K562 (cell line): ENCODE data around the gene ADGRL3. TPM values are rescaled to one million over a fixed set of nuclear protein-coding genes. Genes with fewer than 3 reads are reported as not detected.

Experiments
- ATAC-seq: fragments of 200-7000 bp; cut with Tn5 transposase; 3 replicates; pipeline ENCODE4 v1.9.1; 2020; ENCODE audit warnings: moderate library complexity
- BruUV-seq: library from RNA; stranded (reverse); fragments of 400-500 nt; replicated peaks from 2 replicates; lab custom pipeline; 2021; lab: Mats Ljungman, UMichigan
- CTCF ChIA-PET: fragments of 300-600 bp; formaldehyde crosslinking; extraction: SDS; loops from one replicate; lab custom pipeline; 2021; ENCODE audit warnings: low intra/inter-chr PET ratio; lab: Yijun Ruan, JAX
- POLR2A ChIA-PET: fragments of 300-600, 350-650 bp; sonication (Branson Sonifier 250); formaldehyde crosslinking; extraction: SDS; loops from one replicate; lab custom pipeline; 2021; ENCODE audit warnings: antibody characterized with exemption, inconsistent platforms; lab: Yijun Ruan, JAX
- DNase-seq, 4 experiments: peaks; one replicate each; pipeline versions ENCODE4 v3.0.0 to v3.0.0-alpha.2; 2011 to 2018; ENCODE audit warnings: low spot score in 3 of 4, mixed read lengths in 3 of 4; ENCODE audit errors: extremely low read depth in 1 of 4
- FAIRE-seq: peaks from 2 replicates; lab custom pipeline; 2011; peaks lifted over from hg19 to GRCh38; lab: Jason Lieb, UNC
- H2AFZ ChIP-seq: 2 replicates; pipeline ENCODE4 v1.6.0; 2011; ENCODE audit warnings: low read depth, low read length, control low read depth, inconsistent platforms
- H3K27ac ChIP-seq: fragments of 200-600 bp; 3 replicates; pipeline ENCODE4 v1.8.0; 2011; ENCODE audit warnings: low read depth, mild to moderate bottlenecking, control low read depth, inconsistent platforms, low read length, moderate library complexity, mixed read lengths; ENCODE audit errors: extremely low read depth
- H3K27me3 ChIP-seq, 2 experiments: fragments of 300-600 bp in 1 of 2; 2 replicates in 1 of 2; 3 replicates in 1 of 2; pipeline versions ENCODE4 v1.6.0 to v1.8.0; 2011; ENCODE audit warnings: inconsistent platforms in 2 of 2, low read length in 2 of 2, mild to moderate bottlenecking in 1 of 2, mixed read lengths in 1 of 2, moderate library complexity in 1 of 2; ENCODE audit not compliant: control insufficient read depth in 2 of 2, insufficient read depth in 2 of 2
- H3K36me3 ChIP-seq: fragments of 300-600 bp; 3 replicates; pipeline ENCODE4 v1.8.0; 2011; ENCODE audit warnings: mild to moderate bottlenecking, low read length, inconsistent platforms; ENCODE audit not compliant: control insufficient read depth, insufficient read depth
- H3K4me1 ChIP-seq, 2 experiments: fragments of 200-600 bp in 1 of 2; replicated peaks in 1 of 2; 2 replicates in 1 of 2; 3 replicates in 1 of 2; pipeline versions ENCODE4 v1.5.1 to v1.8.0; 2011; ENCODE audit warnings: inconsistent platforms in 2 of 2, low read length in 2 of 2, mild to moderate bottlenecking in 1 of 2, mixed read lengths in 1 of 2, moderate library complexity in 1 of 2; ENCODE audit not compliant: control insufficient read depth in 2 of 2, insufficient read depth in 2 of 2
- H3K4me2 ChIP-seq: 2 replicates; pipeline ENCODE4 v1.6.1; 2011; ENCODE audit warnings: low read length, control low read depth, inconsistent platforms, mixed read lengths; ENCODE audit not compliant: insufficient read depth
- H3K4me3 ChIP-seq: fragments of 200-600 bp; sonication (generic), shearing (Covaris generic); 2 replicates; pipeline ENCODE4 v1.5.1; 2016; ENCODE audit warnings: control low read depth, inconsistent platforms
- H3K79me2 ChIP-seq: fragments of 200-600 bp; 3 replicates; pipeline ENCODE4 v1.8.0; 2011; ENCODE audit warnings: low read length, inconsistent platforms; ENCODE audit not compliant: control insufficient read depth, insufficient read depth
- H3K9ac ChIP-seq, 2 experiments: 2 replicates each; pipeline versions ENCODE4 v1.6.0 to v1.6.1; 2011; ENCODE audit warnings: low read depth in 2 of 2, low read length in 2 of 2, control low read depth in 1 of 2, inconsistent platforms in 1 of 2, mild to moderate bottlenecking in 1 of 2, mixed read lengths in 1 of 2; ENCODE audit not compliant: insufficient read depth in 1 of 2
- H3K9me1 ChIP-seq: one replicate; pipeline ENCODE4 v1.6.0; 2011; ENCODE audit warnings: inconsistent platforms, mild to moderate bottlenecking, low read length, moderate library complexity; ENCODE audit not compliant: control insufficient read depth, insufficient read depth
- H3K9me3 ChIP-seq: replicated peaks from 2 replicates; pipeline ENCODE4 v1.5.1; 2011; ENCODE audit warnings: low read depth, low read length, inconsistent platforms; ENCODE audit not compliant: control insufficient read depth, insufficient read depth
- H4K20me1 ChIP-seq: replicated peaks from 2 replicates; pipeline ENCODE4 v1.6.1; 2011; ENCODE audit warnings: low read length, inconsistent platforms, mixed read lengths; ENCODE audit not compliant: control insufficient read depth, insufficient read depth
- E2F1 ChIP-seq: sonication (generic); formaldehyde crosslinking; IDR thresholded peaks from 2 replicates; pipeline ENCODE4 v1.8.1; 2023; ENCODE audit warnings: mild to moderate bottlenecking, missing genetic modification reagents, moderate library complexity
- ESRRA ChIP-seq: fragments of 450-650 bp; IDR thresholded peaks from 2 replicates; pipeline ENCODE4 v1.6.1; 2014; ENCODE audit warnings: low read depth, mild to moderate bottlenecking, moderate library complexity, borderline replicate concordance
- HBP1 ChIP-seq: fragments of 450-650 bp; formaldehyde crosslinking; IDR thresholded peaks from 2 replicates; pipeline ENCODE4 v1.4.0; 2022; ENCODE audit warnings: missing genetic modification characterization
- HIVEP1 ChIP-seq: fragments of 250-450 bp; sonication (Bioruptor Pico); IDR thresholded peaks from 2 replicates; pipeline ENCODE4 v1.4.0; 2020; ENCODE audit warnings: mild to moderate bottlenecking
- HNRNPK ChIP-seq: fragments of 200-400 bp; formaldehyde crosslinking; IDR thresholded peaks from one replicate; pipeline ENCODE4 v1.6.1; 2018; ENCODE audit warnings: mild to moderate bottlenecking, low read depth, low read length; ENCODE audit not compliant: poor library complexity, severe bottlenecking
- MAFF ChIP-seq: IDR thresholded peaks from 2 replicates; pipeline ENCODE4 v1.6.1; 2012; ENCODE audit warnings: low read length, improper control_type of control experiment
- MBD2 ChIP-seq: sonication (generic); IDR thresholded peaks from 2 replicates; pipeline ENCODE4 v1.6.1; 2016; ENCODE audit warnings: low read depth, borderline replicate concordance
- MITF ChIP-seq: IDR thresholded peaks from 2 replicates; pipeline ENCODE4 v1.6.1; 2014; ENCODE audit warnings: antibody characterized with exemption
- RB1 ChIP-seq: fragments of 450-650 bp; IDR thresholded peaks from 2 replicates; pipeline ENCODE4 v1.6.1; 2017; ENCODE audit warnings: low read depth, mild to moderate bottlenecking
- RCOR1 ChIP-seq, 2 experiments: IDR thresholded peaks; 2 replicates each; pipeline ENCODE4 v1.6.1; 2012; ENCODE audit warnings: low read depth in 2 of 2, low read length in 2 of 2, borderline replicate concordance in 1 of 2, improper control_type of control experiment in 1 of 2
- ZFP30 ChIP-seq: fragments of 250-450 bp; sonication (Bioruptor Pico); IDR thresholded peaks from 2 replicates; pipeline ENCODE4 v1.8.0; 2022; ENCODE audit warnings: moderate library complexity, mild to moderate bottlenecking, inconsistent platforms, borderline replicate concordance
- ZNF584 ChIP-seq: fragments of 200-800 bp; sonication (Bioruptor generic); IDR thresholded peaks from 2 replicates; pipeline ENCODE4 v1.6.1; 2016; ENCODE audit warnings: low read depth, mild to moderate bottlenecking, missing genetic modification characterization, missing compliant biosample characterization
- ZNF696 ChIP-seq: fragments of 250-450 bp; sonication (Bioruptor Pico); conservative IDR thresholded peaks from 2 replicates; pipeline ENCODE4 v1.4.0; 2020; ENCODE audit warnings: mild to moderate bottlenecking, moderate library complexity
- WGBS: fragments of 100-300 bp; shearing (Covaris generic); methylation state at CpG from one replicate; pipeline ENCODE4 v1.1.6; 2016; ENCODE audit warnings: low coverage, mixed read lengths; ENCODE audit not compliant: insufficient coverage; ENCODE audit errors: missing lambda C conversion rate; 5-methylcytosine and 5-hydroxymethylcytosine counted together
- in situ Hi-C: fragments of 300-500 bp; cut with MboI; formaldehyde crosslinking; loops from 4 replicates; pipeline ENCODE4 v1.15.0; 2018; ENCODE audit warnings: inconsistent platforms, mixed read lengths
- intact Hi-C: fragments of 100-400 bp; cut with micrococcal nuclease; formaldehyde crosslinking; loops from 2 replicates; pipeline ENCODE4 v1.14.2; 2022
- polyA plus RNA-seq, 8 experiments: library from polyadenylated mRNA; depleted of rRNA in 4 of 8; stranded (reverse) in 5 of 8; unstranded in 3 of 8; fragments of >200 nt; fragmentation: Nextera tagmentation in 2 of 8; fragmentation: Illumina TruSeq in 1 of 8; extraction: Ambion mirVana in 2 of 8; extraction: Trizol in 1 of 8; gene quantifications; 2 replicates each; pipeline versions ENCODE4 v1.2.1 to v1.2.3, GENCODE V29; 2011 to 2014; ENCODE audit warnings: inconsistent platforms in 1 of 8, missing spikeins in 1 of 8
- total RNA-seq, 7 experiments: library from RNA; depleted of rRNA in 6 of 7; stranded (reverse); fragments of >200 nt in 6 of 7; fragmentation: Illumina TruSeq in 2 of 7; extraction: Trizol in 2 of 7; gene quantifications; 2 replicates each; pipeline versions ENCODE4 v1.2.1 to v1.2.3, GENCODE V29; 2011 to 2021; ENCODE audit warnings: low replicate concordance in 1 of 7
- TF ChIP-seq, protein P1 (sequence below), 2 experiments: fragments of 450-650 bp in 1 of 2; sonication (generic) in 1 of 2; formaldehyde crosslinking in 1 of 2; IDR thresholded peaks in 1 of 2; conservative IDR thresholded peaks in 1 of 2; 2 replicates each; pipeline versions ENCODE4 v1.6.1 to v1.8.1; 2016 to 2023; ENCODE audit warnings: mild to moderate bottlenecking in 2 of 2, moderate library complexity in 2 of 2, inconsistent platforms in 1 of 2, missing genetic modification reagents in 1 of 2
- TF ChIP-seq, protein P2 (sequence below): sonication (generic); formaldehyde crosslinking; IDR thresholded peaks from 2 replicates; pipeline ENCODE4 v1.4.0; 2020; ENCODE audit warnings: mild to moderate bottlenecking, missing genetic modification reagents

ADGRL3 gene
- total and polyA plus RNA-seq, 9 of the 15 experiments (the other 6 are each of a cell fraction or from before 2014, with no cell fraction given) = 0.03 to 0.14 (median 0.04) TPM; not detected in 2

- FAIRE-seq (no peak), DNase-seq (no peak), ATAC-seq (no peak)
- Histone ChIP-seq H3K9me1 (no peaks in the 10 kb centered on the region), H3K27ac (no peak overlapping the region), H3K9me3 (no peaks in the 10 kb centered on the region), H3K9ac (no peak overlapping the region), H4K20me1 (no peaks in the 10 kb centered on the region), H3K4me2 (no peak overlapping the region), H2AFZ (no peak overlapping the region), H3K27me3 (no peaks in the 10 kb centered on the region), H3K36me3 (no peaks in the 10 kb centered on the region), H3K4me1 (no peaks in the 10 kb centered on the region), H3K79me2 (no peaks in the 10 kb centered on the region), H3K4me3 (no peak overlapping the region)
- ChIA-PET CTCF (no interaction called here), POLR2A (no interaction called here)
- no TSS peak for BruUV-seq
- intact Hi-C loops (no loop called here), in situ Hi-C loops (no loop called here)
- WGBS = 0% methylated on average over 3 of the region's 3 CpGs
- TF ChIP-seq HIVEP1 (CRISPR knock-in tag) (no peak), E2F1 (CRISPR knock-in tag) (no peak), RCOR1 (IDR thresholded peaks at IDR 0.05; ENCODE audit: borderline replicate concordance in 1 of 2, low read depth in 2 of 2, low read length in 2 of 2) (no peak), ESRRA (no peak), ZFP30 (no peak), HBP1 (no peak), HNRNPK (no peak), ZNF584 (CRISPR knock-in tag) (no peak), MITF (no peak), RB1 (no peak), ZNF696 (CRISPR knock-in tag) (no peak), MBD2 (no peak), MAFF (no peak)
- TF ChIP-seq, protein P1, sequence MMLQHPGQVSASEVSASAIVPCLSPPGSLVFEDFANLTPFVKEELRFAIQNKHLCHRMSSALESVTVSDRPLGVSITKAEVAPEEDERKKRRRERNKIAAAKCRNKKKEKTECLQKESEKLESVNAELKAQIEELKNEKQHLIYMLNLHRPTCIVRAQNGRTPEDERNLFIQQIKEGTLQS (IDR thresholded peaks at IDR 0.05) = no peak
- TF ChIP-seq, protein P1 (CRISPR knock-in tag; conservative IDR thresholded peaks at IDR 0.05) = no peak
- TF ChIP-seq, protein P2, sequence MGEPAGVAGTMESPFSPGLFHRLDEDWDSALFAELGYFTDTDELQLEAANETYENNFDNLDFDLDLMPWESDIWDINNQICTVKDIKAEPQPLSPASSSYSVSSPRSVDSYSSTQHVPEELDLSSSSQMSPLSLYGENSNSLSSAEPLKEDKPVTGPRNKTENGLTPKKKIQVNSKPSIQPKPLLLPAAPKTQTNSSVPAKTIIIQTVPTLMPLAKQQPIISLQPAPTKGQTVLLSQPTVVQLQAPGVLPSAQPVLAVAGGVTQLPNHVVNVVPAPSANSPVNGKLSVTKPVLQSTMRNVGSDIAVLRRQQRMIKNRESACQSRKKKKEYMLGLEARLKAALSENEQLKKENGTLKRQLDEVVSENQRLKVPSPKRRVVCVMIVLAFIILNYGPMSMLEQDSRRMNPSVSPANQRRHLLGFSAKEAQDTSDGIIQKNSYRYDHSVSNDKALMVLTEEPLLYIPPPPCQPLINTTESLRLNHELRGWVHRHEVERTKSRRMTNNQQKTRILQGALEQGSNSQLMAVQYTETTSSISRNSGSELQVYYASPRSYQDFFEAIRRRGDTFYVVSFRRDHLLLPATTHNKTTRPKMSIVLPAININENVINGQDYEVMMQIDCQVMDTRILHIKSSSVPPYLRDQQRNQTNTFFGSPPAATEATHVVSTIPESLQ (CRISPR knock-in tag) = no peak
These were observed 92.2 kb downstream of the ADGRL3 start for GRCh38 chr4:61292322-61292721.
